NCI-H748 (cell line): ENCODE results near the gene CASP7.
A peak's percentile ranks its signal among the peaks of the same experiment; 100 is the strongest.

Source experiments
- DNase-seq: peaks from one replicate; lab custom pipeline; 2025; ENCODE audit not compliant: unreplicated experiment; lab: John Stamatoyannopoulos, UW

The CASP7 gene

DNA sequence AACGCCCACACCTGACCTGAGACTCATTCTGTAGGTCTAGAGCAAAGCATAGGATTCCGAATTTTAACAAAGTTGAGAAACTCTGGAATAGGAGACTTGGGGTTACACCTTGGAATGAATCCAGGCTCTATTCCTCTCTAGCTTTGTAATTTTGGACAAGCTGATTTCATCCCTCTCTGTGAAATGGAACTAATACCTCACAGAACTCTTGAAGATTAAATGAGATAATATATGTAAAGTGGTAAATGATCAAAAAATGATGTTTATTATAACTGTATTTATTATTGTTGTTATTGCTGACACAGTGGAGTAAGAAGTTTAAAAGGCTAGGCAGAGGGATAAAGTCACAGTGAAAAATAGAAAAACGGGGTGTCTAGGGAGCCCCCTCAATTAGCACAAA, 32.3 kb downstream of the CASP7 start:
- no peak for DNase-seq

- DNase-seq = no peak
Measured at GRCh38 chr10:113712755-113713639, 33.3 kb downstream of the CASP7 start.

DNA sequence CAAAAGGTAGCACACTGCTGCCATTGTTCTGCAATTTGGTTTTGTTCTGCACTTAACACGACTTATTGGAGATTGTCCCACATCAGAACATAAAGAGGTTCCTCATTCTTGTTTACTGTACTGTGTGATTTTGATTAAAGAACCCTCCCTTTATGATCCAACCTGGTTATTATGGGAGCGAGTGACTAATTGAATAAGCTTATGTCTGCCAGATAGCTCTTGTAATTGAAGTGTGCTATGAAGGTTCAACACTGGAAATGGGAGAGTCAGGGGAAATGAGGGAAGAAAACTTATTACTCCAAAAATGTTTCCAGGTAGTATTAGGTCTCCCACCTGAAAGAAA, 33.9 kb downstream of the CASP7 start:
- DNase-seq = no peak

DNA sequence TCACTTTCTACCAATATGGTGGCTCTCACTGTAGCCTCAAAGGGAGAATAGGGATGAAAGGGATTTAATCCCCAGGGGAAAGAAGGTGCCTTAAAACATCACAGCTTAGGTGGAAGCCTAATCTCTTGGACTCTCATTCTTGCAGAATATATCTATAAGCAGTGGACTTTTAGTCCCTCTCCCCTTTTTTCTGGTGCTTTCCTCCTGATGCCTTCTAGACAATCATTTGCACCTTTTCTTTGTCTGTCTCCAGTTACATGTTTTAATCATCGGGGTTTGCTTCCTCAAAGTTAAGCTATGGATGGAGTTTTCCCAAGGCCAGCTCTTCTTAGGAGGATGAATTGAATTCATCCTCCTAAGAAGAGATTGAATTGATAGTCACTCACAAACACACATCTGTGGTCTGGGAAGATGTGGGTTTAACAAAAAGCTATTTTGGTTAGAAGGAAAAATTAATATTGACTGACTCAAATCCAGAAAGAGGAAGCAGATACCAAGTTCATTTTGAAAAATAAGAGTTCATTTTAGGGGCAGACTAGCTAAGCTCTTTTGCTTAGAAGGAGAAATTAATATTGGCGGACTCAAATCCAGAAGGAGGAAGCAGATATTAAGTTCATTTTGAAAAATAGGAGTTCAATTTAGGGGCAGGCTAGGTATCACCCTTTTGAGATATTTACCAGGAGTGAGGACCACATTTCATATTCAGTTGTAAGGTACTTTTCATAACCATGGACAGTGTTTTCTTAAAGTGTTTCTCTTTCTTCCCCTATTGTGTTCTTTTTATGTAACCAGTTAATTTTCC, 36.6 kb downstream of the CASP7 start:
- no peak for DNase-seq

GRCh38 chr10:113718969-113719822, 39.5 kb downstream of the CASP7 start:
- no peak for DNase-seq

- DNase-seq = peak; percentile 53
Measured at GRCh38 chr10:113720386-113720785, 40.7 kb downstream of the CASP7 start.

DNA sequence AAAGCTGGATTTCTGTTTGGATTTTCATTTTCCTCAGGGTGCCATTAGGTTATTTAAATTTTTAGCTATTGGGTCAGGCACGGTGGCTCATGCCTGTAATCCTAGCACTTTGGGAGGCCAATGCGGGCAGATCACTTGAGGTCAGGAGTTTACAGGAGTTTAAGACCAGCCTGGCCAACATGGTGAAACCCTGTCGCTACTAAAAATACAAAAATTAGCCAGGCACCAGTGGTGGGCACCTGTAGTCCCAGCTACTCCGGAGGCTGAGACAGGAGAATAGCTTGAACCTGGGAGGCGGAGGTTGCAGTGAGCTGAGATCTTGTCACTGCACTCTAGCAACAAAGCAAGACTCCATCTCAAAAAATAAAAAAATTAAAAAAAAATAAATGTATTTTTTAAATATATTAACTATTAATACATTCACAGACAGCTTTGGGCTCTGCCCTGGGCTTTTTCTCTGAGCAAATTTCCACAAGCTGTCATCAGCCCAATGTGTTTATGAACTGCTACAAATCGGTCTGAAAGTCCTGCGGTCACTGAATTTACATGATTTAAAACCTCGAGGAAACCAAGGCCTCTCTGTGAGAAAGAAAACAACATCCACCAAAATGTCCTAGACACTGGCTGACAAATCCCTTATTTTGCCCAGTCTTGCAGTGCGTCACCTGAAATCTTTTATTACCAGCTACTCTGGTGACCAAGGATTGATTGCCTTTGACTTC, 52.6 kb downstream of the CASP7 start:
- DNase-seq = no peak

DNA sequence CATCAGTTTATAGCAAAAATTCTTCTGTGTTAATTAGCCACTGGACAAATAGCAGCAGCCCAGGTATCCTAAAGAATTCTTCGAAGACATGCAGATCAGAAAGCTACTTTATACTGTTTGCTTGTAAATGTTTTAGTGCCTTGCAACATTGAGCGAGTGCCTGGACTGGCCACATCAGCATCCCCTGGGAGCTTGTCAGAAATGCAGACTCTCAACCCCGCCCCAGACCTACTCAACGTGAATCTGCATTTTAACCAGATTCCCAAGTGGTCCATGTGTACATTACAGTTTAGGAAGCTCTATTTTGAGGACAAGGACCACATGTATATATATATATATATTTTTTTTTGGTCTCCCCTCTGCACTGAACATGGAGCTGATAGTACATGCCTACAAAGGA, 53.3 kb downstream of the CASP7 start:
- DNase-seq = no peak

GRCh38 chr10:113733635-113734034, 53.9 kb downstream of the CASP7 start:
- no peak for DNase-seq

DNA sequence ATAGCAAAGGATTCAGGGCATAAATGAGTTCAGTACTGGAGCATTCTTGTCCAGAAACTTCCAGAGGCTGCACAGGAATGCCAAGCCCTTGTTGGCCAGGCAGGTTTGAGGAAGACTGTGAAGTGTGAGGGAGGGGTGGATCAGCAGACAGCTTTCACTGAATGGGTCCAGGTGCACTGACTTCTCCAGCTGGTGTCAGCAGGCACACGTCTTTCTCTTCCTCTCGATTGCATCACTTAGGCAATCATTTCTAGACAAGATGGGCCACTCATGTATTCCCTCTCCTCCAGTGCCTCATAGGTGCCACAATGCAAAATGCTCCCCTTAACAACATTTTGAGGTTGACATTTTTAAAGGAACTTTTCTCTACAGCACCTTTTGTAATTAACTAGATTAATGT, 56.2 kb downstream of the CASP7 start:
- DNase-seq = peak; percentile 55

- peak; percentile 15 for DNase-seq
Measured at GRCh38 chr10:113736576-113736975, 56.9 kb downstream of the CASP7 start.

DNA sequence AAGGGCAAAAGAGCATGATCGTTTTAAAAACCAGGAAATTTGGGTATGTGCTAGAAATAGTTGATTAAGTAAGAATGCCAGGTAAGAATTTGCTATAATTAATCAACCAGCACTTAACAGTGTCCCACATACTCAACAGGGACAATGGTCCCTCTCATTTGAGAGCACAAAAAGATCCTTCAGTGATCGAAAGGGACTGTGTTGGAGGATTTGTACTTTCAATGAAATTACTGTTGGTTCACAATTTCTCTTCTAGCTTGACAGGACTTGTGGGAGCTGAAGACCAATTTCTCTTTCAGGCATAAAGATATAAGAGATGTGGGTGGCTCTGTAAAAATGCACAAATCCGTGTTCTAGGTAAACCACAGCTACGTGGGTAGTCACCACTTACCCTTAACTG, 59.3 kb downstream of the CASP7 start:
- DNase-seq = no peak

DNA sequence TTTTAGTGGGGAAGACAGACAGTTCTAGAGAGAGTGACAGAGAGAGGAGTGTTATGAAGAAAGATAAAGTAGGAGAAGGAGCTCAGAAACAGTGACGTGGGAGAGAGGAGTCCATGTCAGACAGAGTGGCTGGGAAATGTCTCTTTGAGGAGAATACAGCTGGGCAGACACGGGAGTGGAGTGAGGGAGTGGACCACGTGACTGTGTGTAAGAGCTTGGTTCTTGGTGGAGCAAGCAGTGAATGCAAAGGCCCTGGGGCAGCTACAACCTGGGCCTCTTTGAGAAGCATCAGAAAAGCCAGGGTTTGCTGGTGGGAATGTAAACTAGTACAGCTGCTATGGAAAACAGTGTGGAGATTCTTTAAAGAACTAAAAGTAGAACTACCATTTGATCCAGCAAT, 59.9 kb downstream of the CASP7 start:
- DNase-seq = no peak

GRCh38 chr10:113740850-113741249, 61.1 kb downstream of the CASP7 start:
- no peak for DNase-seq

GRCh38 chr10:113742466-113742865, 62.8 kb downstream of the CASP7 start:
- DNase-seq = no peak

DNA sequence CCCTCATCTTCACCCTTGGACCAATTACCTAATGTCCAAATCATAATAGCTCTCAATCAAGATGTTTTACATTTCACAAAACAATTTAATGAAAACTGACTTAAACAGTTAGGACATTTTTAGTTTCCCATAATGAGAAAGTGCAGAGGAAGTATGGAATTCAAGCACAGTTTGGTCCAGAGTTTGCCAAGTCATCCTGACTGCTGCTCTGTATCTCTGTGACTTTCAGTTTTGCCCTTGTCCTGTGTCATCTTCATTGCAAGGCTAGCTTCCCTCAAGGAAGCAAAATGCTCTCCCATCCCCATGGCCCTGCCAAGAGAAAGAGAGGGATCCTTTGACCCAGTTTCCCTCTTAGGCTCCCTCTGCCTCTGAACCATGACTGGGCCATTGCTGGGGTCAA, 63.9 kb downstream of the CASP7 start:
- no peak for DNase-seq

DNA sequence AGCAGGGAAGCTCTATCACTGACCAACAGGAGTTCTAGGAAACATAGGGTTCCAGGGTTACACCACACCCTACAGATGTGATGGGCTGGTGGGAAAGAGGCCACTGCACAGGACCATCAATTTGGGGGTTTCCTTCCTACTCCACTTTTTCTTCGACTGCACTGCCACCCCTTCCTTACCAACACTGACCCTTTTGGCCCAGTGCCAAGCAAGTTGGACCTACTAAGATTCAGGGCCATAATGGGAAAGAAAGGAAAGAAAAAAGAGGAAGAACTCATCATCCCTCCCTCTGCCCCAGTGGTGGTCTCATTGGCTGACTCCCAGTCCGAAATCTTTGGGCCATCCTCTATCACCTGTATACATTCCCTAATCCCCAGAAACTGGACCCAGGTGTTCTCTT, 65.7 kb downstream of the CASP7 start:
- DNase-seq = no peak

GRCh38 chr10:113746217-113746957, 66.7 kb downstream of the CASP7 start:
- no peak for DNase-seq

- DNase-seq = no peak
Measured at GRCh38 chr10:113751181-113751732, 71.5 kb downstream of the CASP7 start, which contains the start of gene PLEKHS1. Gene PLEKHS1, plus strand, starts transcription at chr10:113751682. Its CDS starts 3,596 bp downstream, at chr10:113755278.

DNA sequence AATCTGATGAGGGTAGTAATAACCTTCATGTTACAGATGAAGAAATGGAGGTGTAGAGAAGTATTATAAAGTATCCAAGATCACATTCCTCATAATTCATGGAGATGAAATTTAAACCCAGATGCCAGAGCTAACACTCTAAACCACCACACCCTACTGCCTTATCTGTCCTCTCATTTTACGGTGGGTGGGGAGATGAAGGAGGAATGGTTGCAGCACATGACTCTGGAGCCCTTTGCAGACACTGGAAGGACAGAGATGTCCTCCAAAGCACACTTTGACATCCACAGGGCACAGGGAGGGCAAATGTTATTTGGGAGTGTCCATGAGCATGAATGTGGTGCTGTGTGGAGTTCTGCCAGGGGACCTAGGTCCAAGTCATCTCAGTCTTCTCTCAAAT, 72.8 kb downstream of the CASP7 start:
- DNase-seq = no peak
